Mucosa of descending colon (tissue), 3 donors: ENCODE measurements around the gene COL4A4. TPM values are rescaled to one million over a fixed set of nuclear protein-coding genes. Genes with fewer than 3 reads are reported as not detected.
"Not testable (repeated sequence)": the region's sequence is repeated elsewhere in the genome, so short reads cannot be mapped to it uniquely, and the experiment has no call there.

Source experiments
- ATAC-seq: fragments of 200-7000 bp; cut with Tn5 transposase; one replicate; pipeline ENCODE4 v1.9.1; 2020; ENCODE audit warnings: mild to moderate bottlenecking, moderate library complexity
- DNase-seq, 3 donors: peaks; one replicate each; pipeline ENCODE4 v3.0.0-alpha.2; 2020
- H3K36me3 ChIP-seq: fragments of 200-600 bp; one replicate; pipeline ENCODE4 v1.8.0; 2021; ENCODE audit warnings: low read depth, mild to moderate bottlenecking
- H3K4me1 ChIP-seq: fragments of 200-600 bp; one replicate; pipeline ENCODE4 v1.8.0; 2021; ENCODE audit warnings: low read depth, mild to moderate bottlenecking
- H3K4me3 ChIP-seq: fragments of 200-600 bp; one replicate; pipeline ENCODE4 v1.8.0; 2021; ENCODE audit warnings: mild to moderate bottlenecking
- H3K9me3 ChIP-seq: fragments of 200-600 bp; one replicate; pipeline ENCODE4 v1.8.0; 2021; ENCODE audit warnings: mild to moderate bottlenecking
- intact Hi-C, 2 donors: fragments of 100-400 bp; cut with DNase I in 1 of 2; cut with micrococcal nuclease in 1 of 2; formaldehyde crosslinking; loops; one replicate each; pipeline versions ENCODE4 v1.11.0 to v1.11.1; 2022; cut with DNase I, micrococcal nuclease
- total RNA-seq, 3 donors: library from RNA; stranded (reverse); fragmentation: NEBNext Ultra II Directional in 2 of 3; extraction: Animal tissue kit (Norgen Biotek cat#: 25700) in 2 of 3; gene quantifications; one replicate each; pipeline versions ENCODE4 v1.2.1 to v1.2.4, GENCODE V29; 2021 to 2023
- TF ChIP-seq, protein P1 (sequence below): fragments of 200-600 bp; IDR thresholded peaks from one replicate; pipeline ENCODE4 v1.8.0; 2022; ENCODE audit warnings: antibody characterized with exemption, mild to moderate bottlenecking
- donor health status: DM: no; HTN: no; CAD: no; lungs with moderate emphysema.
- donor health status: DM: no; HTN: no; CAD: no.
- donor health status: DM: no; HTN: yes; CAD: no.

Gene COL4A4
- total RNA-seq, 3 donors from 2014 or later: 0.44 to 1.2 (median 1.1) TPM

GRCh38 chr2:227095346-227095745, 68.7 kb downstream of the COL4A4 start:
- intact Hi-C loops: no loop called here
- ATAC-seq: no peak
- Histone ChIP-seq H3K36me3 (no peaks in the 10 kb centered on the region), H3K9me3 (peaks cover 4% of the 10 kb centered on the region), H3K4me3 (no peak overlapping the region), H3K4me1 (no peaks in the 10 kb centered on the region)
- no peak for DNase-seq
- TF ChIP-seq, protein P1, sequence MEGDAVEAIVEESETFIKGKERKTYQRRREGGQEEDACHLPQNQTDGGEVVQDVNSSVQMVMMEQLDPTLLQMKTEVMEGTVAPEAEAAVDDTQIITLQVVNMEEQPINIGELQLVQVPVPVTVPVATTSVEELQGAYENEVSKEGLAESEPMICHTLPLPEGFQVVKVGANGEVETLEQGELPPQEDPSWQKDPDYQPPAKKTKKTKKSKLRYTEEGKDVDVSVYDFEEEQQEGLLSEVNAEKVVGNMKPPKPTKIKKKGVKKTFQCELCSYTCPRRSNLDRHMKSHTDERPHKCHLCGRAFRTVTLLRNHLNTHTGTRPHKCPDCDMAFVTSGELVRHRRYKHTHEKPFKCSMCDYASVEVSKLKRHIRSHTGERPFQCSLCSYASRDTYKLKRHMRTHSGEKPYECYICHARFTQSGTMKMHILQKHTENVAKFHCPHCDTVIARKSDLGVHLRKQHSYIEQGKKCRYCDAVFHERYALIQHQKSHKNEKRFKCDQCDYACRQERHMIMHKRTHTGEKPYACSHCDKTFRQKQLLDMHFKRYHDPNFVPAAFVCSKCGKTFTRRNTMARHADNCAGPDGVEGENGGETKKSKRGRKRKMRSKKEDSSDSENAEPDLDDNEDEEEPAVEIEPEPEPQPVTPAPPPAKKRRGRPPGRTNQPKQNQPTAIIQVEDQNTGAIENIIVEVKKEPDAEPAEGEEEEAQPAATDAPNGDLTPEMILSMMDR: no peak

GRCh38 chr2:227082286-227082685, 81.7 kb downstream of the COL4A4 start:
- no peaks in the 10 kb centered on the region for H3K9me3 ChIP-seq
- TF ChIP-seq, protein P1: no peak
- intact Hi-C loops: no loop called here
- H3K4me3 ChIP-seq: no peak overlapping the region
- no peaks in the 10 kb centered on the region for H3K36me3 ChIP-seq
- no peak for DNase-seq
- H3K4me1 ChIP-seq: peaks cover 4% of the 10 kb centered on the region
- peak; percentile 47 for ATAC-seq

GRCh38 chr2:227079726-227080125, 84.3 kb downstream of the COL4A4 start:
- H3K4me1 ChIP-seq: peaks cover 4% of the 10 kb centered on the region
- no peaks in the 10 kb centered on the region for H3K9me3 ChIP-seq
- DNase-seq (no peak), ATAC-seq (no peak)
- TF ChIP-seq, protein P1: no peak
- intact Hi-C loops: no loop called here
- H3K4me3 ChIP-seq: no peak overlapping the region
- no peaks in the 10 kb centered on the region for H3K36me3 ChIP-seq

- ATAC-seq, H3K9me3 ChIP-seq, H3K4me1 ChIP-seq, H3K36me3 ChIP-seq, DNase-seq, H3K4me3 ChIP-seq, intact Hi-C loops: not testable (repeated sequence)
These were observed 98.9 kb downstream of the COL4A4 start for GRCh38 chr2:227065065-227065464.

DNA sequence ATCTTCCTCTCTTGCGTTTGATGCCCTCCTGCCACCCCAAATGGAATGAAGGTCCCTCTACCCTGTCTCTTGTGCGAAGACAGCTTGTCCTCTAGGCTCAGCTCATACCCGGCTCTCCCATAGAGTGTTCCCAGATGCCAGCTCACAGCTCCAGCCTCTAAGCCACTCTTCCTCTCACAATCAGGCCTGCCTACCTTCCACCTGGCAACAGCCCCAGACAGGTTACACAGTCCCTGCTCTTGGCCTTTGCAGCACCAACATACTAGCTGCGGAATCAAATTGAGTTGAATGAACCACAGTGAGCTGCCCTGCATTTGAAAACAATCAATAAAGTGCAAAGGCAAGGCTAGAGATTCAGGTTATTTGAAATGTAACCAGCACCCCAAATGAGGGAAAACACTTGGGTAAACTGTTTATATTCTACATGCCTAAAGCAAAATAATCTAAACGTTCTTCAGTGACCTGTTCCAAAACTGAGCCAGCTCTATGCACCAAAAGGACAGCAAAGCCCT, 105.1 kb downstream of the COL4A4 start:
- intact Hi-C loops: no loop called here
- Histone ChIP-seq H3K4me1 (no peaks in the 10 kb centered on the region), H3K36me3 (no peaks in the 10 kb centered on the region), H3K9me3 (no peaks in the 10 kb centered on the region), H3K4me3 (no peak overlapping the region)
- no peak for DNase-seq
- ATAC-seq: no peak
- TF ChIP-seq, protein P1: no peak

DNA sequence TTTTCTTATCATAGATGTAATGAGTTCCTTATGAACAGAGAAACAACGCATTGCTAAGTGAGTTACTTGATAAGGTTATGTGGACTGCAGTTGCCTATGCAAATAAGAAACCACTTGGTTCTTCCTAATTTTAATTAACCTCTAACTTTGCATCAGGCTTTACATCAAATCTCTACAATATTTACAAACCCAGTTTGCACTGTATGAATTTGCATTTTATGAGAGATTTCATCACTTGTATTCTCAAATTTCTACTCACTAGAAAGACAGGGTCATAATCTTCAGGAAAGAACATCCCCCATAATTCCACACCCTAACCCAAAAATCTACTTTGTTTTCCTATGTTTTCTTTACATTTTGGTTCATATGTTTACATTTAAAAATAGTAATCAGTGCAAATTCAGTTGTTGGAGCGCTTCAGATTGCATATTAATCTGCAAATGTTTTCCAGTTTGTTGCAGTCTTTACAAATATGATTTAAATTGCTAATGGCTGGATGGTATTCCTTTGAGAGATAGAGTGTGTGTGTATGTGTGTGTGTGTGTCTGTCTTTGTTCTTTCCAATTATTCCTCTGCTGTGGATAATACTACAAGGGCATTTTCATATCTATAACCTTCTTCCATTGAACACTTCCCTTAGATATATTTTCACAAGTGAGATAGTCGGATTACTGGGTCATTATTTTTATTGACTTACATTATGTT, 106.1 kb downstream of the COL4A4 start:
- intact Hi-C loops: no loop called here
- TF ChIP-seq, protein P1: no peak
- DNase-seq: no peak
- Histone ChIP-seq H3K36me3 (no peaks in the 10 kb centered on the region), H3K4me3 (no peak overlapping the region), H3K4me1 (no peaks in the 10 kb centered on the region), H3K9me3 (no peaks in the 10 kb centered on the region)
- ATAC-seq: no peak
